ENCODE data around the gene N4BP2. TPM values are rescaled to one million over a fixed set of nuclear protein-coding genes. Genes with fewer than 3 reads are reported as not detected.

Gene N4BP2
- total and polyA plus RNA-seq, 2 of the 8 experiments (the other 6 are each of a cell fraction or from before 2014, with no cell fraction given), result 4.4 to 44.7 TPM

DNA sequence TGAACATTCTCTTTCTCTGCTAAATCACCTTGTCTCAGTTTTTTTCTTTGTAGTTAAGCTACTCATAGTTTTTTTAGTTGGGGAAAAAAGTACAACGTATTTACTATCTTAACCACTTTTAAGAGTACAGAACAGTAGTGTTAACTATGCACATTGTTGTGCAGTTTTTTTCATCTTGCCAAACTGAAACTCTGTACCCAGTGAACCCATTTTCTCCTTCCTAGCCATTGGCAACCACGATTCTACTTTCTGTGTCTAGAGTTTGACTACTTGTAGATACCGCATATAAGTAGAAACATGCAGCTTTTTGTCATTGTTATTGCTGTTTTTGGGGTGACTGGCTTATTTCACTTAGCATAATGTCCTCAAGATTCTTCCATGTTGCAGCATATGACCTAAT lies 10.0 kb downstream of the N4BP2 start (continued):
- TF ChIP-seq, protein P1, sequence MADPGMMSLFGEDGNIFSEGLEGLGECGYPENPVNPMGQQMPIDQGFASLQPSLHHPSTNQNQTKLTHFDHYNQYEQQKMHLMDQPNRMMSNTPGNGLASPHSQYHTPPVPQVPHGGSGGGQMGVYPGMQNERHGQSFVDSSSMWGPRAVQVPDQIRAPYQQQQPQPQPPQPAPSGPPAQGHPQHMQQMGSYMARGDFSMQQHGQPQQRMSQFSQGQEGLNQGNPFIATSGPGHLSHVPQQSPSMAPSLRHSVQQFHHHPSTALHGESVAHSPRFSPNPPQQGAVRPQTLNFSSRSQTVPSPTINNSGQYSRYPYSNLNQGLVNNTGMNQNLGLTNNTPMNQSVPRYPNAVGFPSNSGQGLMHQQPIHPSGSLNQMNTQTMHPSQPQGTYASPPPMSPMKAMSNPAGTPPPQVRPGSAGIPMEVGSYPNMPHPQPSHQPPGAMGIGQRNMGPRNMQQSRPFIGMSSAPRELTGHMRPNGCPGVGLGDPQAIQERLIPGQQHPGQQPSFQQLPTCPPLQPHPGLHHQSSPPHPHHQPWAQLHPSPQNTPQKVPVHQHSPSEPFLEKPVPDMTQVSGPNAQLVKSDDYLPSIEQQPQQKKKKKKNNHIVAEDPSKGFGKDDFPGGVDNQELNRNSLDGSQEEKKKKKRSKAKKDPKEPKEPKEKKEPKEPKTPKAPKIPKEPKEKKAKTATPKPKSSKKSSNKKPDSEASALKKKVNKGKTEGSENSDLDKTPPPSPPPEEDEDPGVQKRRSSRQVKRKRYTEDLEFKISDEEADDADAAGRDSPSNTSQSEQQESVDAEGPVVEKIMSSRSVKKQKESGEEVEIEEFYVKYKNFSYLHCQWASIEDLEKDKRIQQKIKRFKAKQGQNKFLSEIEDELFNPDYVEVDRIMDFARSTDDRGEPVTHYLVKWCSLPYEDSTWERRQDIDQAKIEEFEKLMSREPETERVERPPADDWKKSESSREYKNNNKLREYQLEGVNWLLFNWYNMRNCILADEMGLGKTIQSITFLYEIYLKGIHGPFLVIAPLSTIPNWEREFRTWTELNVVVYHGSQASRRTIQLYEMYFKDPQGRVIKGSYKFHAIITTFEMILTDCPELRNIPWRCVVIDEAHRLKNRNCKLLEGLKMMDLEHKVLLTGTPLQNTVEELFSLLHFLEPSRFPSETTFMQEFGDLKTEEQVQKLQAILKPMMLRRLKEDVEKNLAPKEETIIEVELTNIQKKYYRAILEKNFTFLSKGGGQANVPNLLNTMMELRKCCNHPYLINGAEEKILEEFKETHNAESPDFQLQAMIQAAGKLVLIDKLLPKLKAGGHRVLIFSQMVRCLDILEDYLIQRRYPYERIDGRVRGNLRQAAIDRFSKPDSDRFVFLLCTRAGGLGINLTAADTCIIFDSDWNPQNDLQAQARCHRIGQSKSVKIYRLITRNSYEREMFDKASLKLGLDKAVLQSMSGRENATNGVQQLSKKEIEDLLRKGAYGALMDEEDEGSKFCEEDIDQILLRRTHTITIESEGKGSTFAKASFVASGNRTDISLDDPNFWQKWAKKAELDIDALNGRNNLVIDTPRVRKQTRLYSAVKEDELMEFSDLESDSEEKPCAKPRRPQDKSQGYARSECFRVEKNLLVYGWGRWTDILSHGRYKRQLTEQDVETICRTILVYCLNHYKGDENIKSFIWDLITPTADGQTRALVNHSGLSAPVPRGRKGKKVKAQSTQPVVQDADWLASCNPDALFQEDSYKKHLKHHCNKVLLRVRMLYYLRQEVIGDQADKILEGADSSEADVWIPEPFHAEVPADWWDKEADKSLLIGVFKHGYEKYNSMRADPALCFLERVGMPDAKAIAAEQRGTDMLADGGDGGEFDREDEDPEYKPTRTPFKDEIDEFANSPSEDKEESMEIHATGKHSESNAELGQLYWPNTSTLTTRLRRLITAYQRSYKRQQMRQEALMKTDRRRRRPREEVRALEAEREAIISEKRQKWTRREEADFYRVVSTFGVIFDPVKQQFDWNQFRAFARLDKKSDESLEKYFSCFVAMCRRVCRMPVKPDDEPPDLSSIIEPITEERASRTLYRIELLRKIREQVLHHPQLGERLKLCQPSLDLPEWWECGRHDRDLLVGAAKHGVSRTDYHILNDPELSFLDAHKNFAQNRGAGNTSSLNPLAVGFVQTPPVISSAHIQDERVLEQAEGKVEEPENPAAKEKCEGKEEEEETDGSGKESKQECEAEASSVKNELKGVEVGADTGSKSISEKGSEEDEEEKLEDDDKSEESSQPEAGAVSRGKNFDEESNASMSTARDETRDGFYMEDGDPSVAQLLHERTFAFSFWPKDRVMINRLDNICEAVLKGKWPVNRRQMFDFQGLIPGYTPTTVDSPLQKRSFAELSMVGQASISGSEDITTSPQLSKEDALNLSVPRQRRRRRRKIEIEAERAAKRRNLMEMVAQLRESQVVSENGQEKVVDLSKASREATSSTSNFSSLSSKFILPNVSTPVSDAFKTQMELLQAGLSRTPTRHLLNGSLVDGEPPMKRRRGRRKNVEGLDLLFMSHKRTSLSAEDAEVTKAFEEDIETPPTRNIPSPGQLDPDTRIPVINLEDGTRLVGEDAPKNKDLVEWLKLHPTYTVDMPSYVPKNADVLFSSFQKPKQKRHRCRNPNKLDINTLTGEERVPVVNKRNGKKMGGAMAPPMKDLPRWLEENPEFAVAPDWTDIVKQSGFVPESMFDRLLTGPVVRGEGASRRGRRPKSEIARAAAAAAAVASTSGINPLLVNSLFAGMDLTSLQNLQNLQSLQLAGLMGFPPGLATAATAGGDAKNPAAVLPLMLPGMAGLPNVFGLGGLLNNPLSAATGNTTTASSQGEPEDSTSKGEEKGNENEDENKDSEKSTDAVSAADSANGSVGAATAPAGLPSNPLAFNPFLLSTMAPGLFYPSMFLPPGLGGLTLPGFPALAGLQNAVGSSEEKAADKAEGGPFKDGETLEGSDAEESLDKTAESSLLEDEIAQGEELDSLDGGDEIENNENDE (IDR thresholded peaks at IDR 0.05; ENCODE audit: insufficient replicate concordance, low read length), result no peak
- no peak for TF ChIP-seq RAD21 (IDR thresholded peaks at IDR 0.05 in 1 of 2, conservative IDR thresholded peaks at IDR 0.05 in 1 of 2; ENCODE audit: low read depth in 2 of 2, low read length in 2 of 2)
- no peak for TF ChIP-seq POU5F1 (IDR thresholded peaks at IDR 0.05; ENCODE audit: low read depth, low read length)
- TF ChIP-seq TBP (IDR thresholded peaks at IDR 0.05; ENCODE audit: low read depth, low read length), result no peak
- TF ChIP-seq EGR1 (IDR thresholded peaks at IDR 0.05; ENCODE audit: borderline replicate concordance, low read depth, low read length), result no peak
- TF ChIP-seq PHF8 (conservative IDR thresholded peaks at IDR 0.05; ENCODE audit: low read depth, low read length), result no peak
- no peak for TF ChIP-seq JUND (IDR thresholded peaks at IDR 0.05; ENCODE audit: low read length)
- TF ChIP-seq, protein P2, sequence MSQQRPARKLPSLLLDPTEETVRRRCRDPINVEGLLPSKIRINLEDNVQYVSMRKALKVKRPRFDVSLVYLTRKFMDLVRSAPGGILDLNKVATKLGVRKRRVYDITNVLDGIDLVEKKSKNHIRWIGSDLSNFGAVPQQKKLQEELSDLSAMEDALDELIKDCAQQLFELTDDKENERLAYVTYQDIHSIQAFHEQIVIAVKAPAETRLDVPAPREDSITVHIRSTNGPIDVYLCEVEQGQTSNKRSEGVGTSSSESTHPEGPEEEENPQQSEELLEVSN (IDR thresholded peaks at IDR 0.05), result no peak
- TF ChIP-seq EP300 (IDR thresholded peaks at IDR 0.05; ENCODE audit: borderline replicate concordance in 1 of 2, low read depth in 2 of 2, low read length in 2 of 2), result no peak
- TF ChIP-seq SP2 (IDR thresholded peaks at IDR 0.05; ENCODE audit: low read length), result no peak
- no peak for TF ChIP-seq TAF7 (optimal IDR thresholded peaks at IDR 0.05; ENCODE audit: borderline replicate concordance, low read depth, low read length)
